Astrocyte of the hippocampus (primary cell): ENCODE measurements around the gene INIP.

Experiments
- DNase-seq: peaks from one replicate; pipeline ENCODE4 v3.0.0; 2011; ENCODE audit warnings: low read depth, low spot score

INIP gene, protein sequence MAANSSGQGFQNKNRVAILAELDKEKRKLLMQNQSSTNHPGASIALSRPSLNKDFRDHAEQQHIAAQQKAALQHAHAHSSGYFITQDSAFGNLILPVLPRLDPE

DNA sequence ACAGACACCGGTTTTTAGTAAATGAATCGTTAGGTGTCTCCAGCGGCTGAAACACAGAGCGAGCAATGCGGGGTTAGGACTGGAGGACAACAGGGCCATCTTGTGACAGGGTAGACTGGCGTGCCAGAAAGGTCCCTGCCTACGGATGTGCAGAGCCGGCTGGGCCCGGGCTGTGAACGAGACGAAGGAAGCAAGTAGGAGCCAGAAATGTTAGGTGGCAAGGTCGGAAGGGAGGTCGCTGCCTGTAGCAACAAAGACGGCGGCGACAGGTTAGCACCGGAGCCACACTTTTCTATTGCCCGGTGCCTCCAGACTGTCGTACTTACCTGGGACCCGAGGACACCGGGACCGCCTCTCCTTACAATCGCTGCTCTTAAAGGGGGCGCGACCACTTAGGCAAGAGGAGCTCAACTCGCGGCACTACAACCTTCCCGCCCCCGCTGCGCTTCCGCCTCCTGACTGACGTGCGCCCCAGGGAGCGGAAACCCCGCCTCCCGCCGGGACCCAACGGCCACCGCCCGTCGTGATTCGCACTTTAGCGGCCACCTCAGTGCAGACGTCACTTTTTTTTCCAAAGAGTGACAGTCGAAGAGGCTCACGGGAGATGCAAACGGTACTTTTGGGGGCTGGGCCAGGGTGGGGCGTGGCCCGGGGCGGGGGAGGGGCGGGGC is at the start of gene INIP:
INIP (minus strand) TSS at position 457 of the 671 bp plus-strand sequence. CDS start 1,632 bp downstream, outside the sequence.
- peak; percentile 99 for DNase-seq

DNA sequence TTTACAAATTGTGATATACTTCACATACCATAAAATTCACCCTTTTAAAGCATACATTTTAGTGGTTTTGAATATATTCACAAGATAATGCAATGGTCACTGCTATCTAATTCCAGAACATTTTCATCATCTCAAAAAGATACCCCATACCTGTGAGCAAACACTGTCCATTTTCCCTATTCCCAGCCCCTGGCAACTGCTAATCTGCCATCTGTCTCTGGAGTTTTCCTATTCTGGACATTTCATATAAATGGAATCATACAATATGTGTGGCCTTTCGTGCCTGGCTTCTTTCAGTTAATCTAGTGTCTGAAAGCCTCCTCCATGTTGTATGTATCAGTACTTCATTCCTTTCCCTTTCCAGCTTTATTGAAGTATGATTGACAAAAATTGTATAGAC is 47.4 kb upstream of the INIP start:
- no peak for DNase-seq

DNA sequence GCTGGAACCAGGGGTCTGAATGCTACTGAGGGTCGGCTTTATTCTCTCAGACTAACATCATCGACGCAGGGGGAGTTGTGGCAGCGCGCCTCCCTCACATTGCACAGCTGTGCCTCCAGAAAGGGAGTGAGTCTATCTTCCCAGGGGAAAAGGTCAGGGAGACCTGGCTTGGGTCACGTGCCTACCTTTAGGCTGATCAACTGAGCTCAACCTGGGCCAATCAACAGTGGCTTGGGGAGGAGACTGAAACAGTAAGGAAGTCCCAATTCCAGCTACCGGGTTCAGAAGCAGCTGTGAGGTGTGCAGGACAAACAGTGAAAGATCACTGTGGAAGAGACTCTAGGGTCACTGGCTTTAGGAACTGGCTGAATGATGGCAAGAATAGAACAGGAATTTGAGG is 46.9 kb upstream of the INIP start:
- DNase-seq, result no peak

DNA sequence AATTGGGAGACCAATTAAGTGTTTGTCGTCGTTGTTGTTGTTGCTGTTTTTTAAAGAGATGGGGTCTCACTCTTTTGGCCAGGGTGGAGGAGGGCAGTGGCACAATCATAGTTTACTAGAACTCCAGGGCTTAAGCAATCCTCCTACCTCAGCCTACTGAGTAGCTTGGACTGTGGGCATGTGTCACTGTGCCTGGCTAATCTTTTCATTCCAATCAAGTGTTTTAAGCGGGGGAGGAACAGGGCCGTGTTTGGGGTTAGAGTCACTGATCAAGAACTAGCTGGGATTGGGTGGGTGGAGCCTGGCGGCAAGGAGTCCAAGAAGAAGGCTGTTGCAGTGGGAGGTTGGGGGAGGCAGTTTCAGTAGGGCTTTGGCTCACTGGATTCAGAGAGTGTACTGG is 46.4 kb upstream of the INIP start:
- DNase-seq, result peak; percentile 42

DNA sequence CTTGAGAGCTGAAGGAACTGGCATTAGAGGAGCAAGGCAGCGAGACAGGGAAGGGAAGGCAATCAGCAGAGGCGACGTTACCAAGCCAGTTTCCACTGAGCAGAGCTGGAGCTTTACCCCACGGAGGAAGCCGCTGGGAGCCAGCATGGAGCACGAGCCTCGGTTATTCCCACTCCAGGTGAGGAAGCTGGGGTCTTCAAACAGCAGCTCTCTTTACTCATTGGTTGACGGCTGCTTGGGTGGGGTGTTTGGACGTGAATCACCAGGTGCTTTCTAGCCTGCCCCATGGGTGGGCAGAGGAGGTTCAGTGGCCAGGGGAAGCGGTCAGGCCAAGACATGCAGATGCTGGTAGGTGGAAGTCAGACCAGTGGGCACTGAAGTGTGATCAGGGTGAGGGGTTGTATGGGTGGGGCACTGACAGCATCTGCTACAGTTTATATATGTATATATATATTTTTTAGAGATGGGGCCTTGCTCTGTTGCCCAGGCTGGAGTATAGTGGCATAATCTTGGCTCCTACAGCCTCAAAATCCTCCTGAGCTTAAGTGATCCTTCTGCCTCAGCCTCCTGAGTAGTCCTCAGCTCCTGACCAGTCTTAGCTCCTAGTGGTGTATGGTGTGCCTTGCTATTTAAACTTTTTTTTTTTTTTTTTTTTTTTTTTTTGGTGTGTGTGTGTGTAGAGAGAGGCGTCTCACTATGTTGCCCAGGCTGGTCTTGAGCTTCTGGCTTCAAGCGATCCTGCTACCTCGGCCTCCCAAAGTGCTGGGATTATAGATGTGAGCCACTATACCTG is 45.0 kb upstream of the INIP start:
- DNase-seq, result no peak

DNA sequence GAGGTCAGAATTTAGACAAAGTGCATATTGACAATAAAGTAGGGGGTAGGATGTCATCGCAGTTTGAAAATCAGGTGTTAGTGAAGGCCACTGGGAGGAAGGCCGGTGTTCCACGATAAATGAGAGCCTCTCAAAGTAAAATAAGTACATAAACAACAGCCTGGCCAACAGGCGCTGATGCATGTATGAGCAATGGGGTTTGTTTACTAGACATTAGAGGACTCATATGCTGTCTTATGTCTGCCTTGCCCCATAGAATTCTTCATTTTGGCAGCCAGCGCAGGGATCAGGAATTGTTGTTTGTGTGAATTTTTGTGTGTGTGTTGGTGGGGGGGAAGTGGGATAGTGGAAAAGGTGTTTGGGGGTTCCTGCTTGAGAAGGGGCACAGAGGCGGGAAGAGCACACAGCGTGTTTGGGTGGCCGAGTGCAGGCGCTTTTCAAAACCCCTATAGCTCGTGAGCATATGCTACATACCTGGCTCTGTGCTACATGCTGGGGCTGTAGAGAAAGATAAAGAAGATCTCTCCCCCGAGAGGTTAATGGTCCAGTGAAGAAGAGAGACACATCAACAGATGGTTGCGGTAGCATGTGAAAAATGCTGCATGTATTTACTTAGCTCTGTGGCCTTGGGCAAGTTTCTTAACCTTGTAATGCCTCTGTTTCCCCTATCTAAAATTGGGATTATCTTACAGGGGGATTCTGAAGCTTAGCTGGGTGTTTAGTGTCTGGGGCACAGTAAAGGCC is 44.2 kb upstream of the INIP start:
- DNase-seq, result no peak

DNA sequence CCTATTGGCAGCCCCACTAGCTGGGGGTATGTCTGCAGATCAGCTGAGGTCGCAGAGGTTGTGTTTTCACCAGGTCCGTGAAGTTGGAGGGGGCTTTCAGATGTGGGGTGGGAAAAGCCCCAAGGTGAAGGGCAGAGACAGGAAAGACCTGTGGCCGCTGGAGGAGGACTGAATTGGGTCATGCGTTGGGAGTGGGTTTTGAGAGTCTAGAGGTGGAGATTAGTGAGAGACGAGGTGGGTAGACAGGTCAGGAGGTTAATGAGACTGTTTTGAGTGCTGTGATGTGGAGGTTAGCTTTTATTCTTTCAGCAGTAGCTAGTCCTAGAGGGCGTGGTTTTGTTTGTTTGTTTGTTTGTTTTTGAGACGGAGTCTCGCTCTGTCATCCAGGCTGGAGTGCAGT is 42.9 kb upstream of the INIP start:
- DNase-seq, result no peak

DNA sequence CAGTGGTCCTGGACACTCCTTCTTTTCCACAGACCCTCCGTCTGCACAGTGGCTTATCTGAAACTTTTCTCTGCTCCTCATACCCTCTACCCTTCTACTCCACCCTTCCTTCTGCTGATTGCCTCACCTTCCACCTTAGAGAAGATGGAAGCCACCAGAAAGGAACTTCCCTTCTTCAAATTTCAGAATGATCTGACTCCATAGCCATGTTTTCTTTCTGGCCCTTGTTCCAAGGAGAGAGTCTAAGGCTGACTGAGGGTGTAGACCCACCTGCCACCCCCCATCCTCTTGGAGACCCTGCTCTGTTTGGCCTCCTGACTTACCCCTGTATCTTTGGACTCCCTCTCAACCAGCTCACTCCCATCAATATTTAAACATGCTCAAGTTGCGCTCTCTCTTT is 40.0 kb upstream of the INIP start:
- no peak for DNase-seq

DNA sequence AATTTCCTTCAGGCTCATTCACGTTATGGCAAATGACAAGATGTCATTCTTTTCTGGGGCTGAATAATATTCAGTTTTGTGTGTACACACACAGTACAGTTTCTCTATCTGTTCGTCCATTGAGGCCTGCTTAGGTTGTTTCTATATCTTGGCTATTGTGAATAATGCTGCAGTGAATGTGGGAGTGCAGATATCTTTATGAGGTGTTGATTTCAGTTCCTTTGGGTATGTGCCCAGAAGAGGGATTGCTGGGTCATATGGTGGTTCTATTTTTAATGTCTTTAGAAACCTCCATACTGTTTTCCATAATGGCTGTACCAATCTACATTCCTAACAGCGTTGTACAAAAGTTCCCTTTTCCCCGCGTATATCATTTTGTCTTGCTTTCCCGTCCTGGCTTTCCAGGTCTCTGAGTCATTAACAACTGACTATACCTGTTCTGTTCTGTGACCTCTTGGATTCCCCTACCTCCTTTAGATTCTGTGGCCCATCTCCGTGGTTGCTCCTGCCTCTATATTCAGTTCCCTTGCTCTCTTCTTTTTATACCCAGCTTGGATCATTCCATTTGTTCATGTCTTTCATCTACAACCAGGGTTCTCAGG is 39.5 kb upstream of the INIP start:
- no peak for DNase-seq

DNA sequence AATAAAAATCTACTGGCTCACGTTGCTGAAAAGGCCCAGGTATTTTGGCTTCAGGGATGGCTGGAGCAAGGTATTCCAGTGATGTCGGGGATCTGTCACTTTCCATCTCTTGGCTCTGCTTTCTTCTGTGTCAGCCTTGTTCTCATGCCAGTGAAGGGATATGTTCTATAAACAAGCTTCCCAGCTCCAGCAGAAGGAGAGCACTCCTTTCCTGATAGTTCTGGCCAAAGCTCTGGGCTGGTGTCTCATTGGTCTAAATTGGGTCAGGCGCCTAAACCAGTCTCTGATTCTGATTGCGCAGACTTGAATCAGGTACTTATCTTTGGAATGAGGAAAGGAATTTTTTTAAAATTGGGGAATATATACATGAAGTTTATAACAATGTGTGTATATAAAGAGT is 37.8 kb upstream of the INIP start:
- no peak for DNase-seq

DNA sequence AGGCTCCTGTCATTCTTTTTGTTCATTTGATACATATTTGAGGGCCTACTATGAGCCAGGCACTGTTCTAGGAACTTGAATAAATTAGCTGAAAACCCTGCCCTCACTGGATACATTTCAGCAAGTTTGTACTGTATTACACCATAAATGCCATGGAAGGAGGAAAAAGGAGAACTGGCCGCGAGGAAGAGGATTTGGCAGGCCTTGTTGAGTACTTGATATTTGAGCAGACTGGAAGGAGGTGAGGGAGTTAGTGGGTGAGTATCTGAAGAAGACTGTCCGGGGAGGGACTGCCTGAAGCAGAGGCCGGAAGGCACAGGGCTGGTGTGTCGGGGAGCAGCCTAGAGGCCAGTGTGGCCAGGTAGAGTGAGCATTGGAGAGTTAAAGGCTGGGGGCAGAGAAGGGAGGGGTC is 37.1 kb upstream of the INIP start:
- no peak for DNase-seq

DNA sequence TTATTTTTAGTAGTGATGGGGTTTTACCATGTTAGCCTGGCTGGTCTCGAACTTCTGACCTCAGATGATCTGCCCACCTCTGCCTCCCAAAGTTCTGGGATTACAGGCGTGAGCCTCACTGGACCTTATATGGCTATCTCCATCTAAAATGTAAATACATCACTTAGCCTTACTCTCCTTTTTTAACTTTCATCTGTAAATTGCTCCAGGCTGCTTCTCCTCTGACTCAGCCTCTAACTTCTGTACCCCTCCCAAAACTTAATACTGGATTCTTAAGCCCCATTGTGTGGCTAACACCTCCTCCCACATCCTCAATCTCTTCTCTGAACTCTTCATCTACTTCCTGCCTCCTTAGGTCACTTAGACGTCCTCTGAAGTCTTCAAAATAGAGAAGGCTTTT is 36.7 kb upstream of the INIP start:
- DNase-seq, result peak; percentile 31

DNA sequence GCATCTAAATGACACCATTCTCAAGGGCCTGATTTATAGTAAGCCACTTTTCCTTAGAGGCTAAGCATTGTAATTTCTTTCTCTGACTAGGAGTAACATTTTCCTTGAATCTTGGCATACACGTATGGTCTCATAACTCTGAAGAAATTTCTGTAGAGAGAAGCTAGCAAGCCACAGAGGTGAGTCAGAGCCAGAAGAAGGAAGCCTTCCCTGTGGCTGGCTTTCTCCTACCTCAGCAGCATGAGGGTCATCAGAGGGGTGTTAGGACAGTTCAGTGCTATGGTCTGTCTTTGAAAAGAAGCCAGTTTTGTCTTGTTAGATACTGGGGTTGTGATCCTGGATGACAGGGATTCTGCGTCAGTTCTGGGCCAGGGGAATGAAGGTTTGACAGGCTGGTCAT is 35.8 kb upstream of the INIP start:
- DNase-seq, result peak; percentile 88

DNA sequence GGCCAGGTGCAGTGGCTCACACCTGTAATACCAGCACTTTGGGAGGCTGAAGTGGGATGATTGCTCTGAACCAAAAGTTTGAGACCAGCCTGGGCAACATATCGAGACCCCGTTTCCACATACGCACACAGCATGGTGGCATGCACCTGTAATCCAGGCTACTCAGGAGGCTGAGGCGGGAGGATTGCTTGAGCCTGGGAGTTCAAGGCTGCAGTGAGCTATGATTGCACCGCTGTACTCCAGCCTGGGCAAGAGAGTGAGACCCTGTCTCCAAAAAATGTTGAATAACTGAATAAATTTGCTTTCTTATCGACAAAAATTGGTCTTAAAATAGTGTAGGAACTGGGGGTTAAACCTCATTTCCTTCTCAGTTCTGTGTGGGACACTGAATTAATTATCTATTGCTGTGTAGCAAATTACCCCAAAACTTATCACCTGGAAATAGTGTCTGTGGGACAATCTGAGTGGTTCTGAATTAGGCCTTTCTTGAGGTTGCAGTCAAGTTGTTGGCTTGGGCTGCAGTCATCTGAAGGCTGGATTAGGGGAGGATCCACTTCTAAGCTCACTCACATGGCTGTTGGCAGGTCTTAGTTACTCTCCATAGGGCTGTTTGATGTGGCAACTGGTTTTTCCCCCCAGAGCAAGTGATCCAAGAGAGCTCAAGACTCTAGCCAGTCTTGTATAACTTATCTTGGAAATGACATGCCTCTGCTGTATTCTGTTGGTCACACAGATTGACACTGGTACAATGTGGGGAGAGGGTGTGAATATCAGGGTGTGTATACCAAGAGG is 34.6 kb upstream of the INIP start:
- DNase-seq, result no peak

DNA sequence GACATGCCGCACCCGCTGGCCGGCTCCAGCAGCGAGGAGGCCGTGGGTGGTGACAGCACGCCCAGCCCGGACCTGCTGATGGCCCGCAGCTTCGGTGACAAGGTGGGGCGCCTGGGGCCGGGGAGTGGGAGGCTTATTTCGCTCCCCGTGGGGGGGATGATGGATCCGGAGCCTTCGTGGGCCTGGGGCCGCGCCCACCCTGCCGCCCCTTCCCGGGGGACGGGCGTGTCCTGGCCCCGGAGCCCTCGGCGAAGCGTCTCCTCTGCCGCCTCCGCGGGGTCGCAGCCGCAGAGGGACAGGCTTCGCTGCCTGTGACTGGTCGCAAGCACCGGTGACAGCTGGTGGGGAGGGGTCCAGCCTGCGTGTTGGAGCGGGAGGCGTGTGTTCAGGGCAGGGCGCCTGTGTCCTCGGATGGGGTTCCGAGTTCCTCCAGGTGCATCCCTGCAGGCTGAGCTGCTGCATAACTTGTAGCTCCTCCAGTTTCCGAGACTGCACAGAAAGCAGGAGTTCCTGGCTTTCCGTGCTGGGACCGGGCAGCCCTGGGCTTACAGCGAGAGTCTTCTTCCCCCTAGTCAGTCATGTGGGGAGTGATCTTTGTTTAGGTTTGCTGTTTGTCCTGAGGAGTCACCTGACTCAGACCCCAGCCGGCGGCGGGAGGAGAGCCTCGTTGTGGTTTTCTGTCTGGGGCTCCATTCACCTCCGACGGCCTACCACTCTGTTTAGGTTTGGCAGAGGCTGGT is 33.3 kb upstream of the INIP start:
- peak; percentile 86 for DNase-seq

DNA sequence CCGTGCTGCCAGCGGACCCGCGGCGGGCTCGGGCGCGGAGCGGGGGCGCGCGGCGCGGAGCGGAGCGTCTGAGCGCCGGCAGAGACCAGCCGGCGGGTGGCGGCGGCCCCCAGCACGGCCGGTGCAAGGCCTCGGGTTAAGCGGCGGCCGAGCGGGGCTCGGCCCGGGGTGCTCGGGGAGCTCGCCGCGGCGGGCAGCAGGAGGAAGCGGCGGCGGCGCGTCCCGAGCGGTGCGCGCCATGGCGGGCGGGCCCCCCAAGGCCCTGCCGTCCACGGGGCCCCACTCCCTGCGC is 32.8 kb upstream of the INIP start:
- DNase-seq, result no peak

DNA sequence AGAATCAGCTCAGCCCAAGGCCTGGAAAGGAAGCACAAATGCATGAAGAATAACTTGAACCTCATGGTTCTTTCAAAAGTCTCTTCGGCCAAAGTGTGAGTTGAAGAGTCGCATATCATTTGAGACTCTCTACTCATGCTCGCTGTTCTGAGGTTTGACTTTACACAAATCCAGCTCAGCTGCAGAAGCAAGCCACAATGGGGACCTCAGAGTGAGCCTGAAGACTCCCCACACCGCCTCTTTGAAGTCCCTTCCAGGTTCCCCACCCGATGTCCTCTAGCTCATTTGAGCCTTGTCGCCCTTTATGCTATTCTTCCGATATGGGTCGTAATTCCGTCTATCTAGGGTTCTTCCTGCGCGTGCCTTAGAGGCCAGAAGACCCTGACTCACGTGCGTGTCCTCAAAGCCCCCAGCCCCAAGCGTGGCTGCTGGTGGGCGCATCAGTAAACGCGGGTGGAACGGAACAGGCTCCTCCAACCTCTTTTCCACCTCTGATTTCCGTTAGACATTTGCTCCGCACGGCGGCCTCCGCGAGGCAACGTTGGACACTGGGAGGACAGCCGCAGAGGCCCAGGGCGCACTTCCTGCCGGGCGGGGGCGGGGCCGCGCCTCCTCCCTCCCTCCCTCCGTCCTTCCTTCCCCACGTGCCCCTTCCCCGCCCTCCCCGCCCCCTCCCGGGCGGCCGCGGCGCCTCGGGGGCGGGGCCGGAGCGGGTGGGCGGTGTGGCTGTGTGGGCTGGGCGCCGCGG is 32.3 kb upstream of the INIP start, which contains the start of gene SNX30:
SNX30 (plus strand) TSS at position 745 of the 748 bp plus-strand sequence. CDS start 242 bp downstream, outside the sequence.
- peak; percentile 95 for DNase-seq

DNA sequence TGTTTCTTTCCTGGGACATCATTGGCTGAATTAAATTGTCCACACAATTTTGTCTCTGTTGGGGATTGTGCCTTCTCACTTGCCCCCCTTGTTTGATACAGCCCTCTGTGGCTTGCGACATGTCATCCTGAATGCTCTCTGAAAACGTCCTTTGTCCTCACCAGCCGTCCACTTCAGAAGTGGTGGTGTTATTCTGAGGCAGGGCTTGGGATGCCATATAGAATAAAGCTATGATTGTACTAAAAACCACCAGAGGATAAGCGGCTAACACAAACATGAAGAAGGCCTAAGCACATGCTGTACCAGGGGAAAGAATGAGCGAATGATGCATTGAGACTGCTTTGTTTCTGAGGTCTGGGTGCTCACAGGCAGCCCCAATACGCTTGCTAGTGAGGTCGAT is 29.2 kb upstream of the INIP start:
- no peak for DNase-seq

DNA sequence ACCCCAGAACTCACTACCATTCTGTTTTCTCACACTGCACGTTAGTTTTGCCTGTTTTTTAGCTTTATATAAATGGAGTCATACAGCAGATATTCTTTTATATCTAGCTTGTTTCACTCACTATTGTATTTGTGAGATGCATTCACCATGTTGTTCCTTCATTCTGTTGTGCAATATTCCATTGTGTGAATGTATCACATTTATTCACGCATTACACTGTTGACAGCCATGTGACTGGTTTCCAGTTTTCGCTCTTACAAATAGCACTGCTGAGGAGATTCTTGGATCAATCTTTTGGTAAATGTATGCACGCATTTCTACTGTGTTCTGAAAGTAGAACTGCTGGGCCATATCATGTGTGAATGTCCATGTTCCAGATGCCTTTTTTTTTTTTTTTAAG is 26.3 kb upstream of the INIP start:
- DNase-seq, result no peak
